GM23248 (cell line): ENCODE results near the gene BFSP1. TPM values are rescaled to one million over a fixed set of nuclear protein-coding genes. Genes with fewer than 3 reads are reported as not detected.

Source experiments
- DNase-seq: peaks from one replicate; pipeline ENCODE4 v3.0.0-alpha.2; 2015
- H2AFZ ChIP-seq: fragments of 200-600 bp; sonication (generic); 2 replicates; pipeline ENCODE4 v1.6.1; 2016; ENCODE audit warnings: antibody characterized with exemption
- H3F3A ChIP-seq: fragments of 200-600 bp; sonication (generic); 2 replicates; pipeline ENCODE4 v1.6.1; 2016; ENCODE audit warnings: mild to moderate bottlenecking, antibody characterized with exemption, mixed run types; ENCODE audit not compliant: insufficient read depth
- H3K27ac ChIP-seq: fragments of 200-600 bp; sonication (generic); 2 replicates; pipeline ENCODE4 v1.5.1; 2016; ENCODE audit warnings: mild to moderate bottlenecking
- H3K27me3 ChIP-seq: fragments of 200-600 bp; sonication (generic); replicated peaks from 2 replicates; pipeline ENCODE4 v1.6.1; 2016; ENCODE audit warnings: mild to moderate bottlenecking; ENCODE audit not compliant: insufficient read depth
- H3K36me3 ChIP-seq: fragments of 200-600 bp; sonication (generic); 2 replicates; pipeline ENCODE4 v1.6.1; 2016; ENCODE audit warnings: low read depth, mild to moderate bottlenecking
- H3K4me1 ChIP-seq: fragments of 200-600 bp; sonication (generic); 2 replicates; pipeline ENCODE4 v1.6.1; 2016; ENCODE audit warnings: mild to moderate bottlenecking; ENCODE audit not compliant: insufficient read depth
- H3K4me2 ChIP-seq: fragments of 200-600 bp; sonication (generic); one replicate; pipeline ENCODE4 v1.6.1; 2016; ENCODE audit warnings: mild to moderate bottlenecking; ENCODE audit not compliant: unreplicated experiment
- H3K4me3 ChIP-seq: fragments of 200-600 bp; sonication (generic); 2 replicates; pipeline ENCODE4 v1.5.1; 2016; ENCODE audit warnings: mild to moderate bottlenecking
- H3K79me2 ChIP-seq: fragments of 200-600 bp; sonication (generic); 2 replicates; pipeline ENCODE4 v1.6.1; 2016; ENCODE audit warnings: mild to moderate bottlenecking; ENCODE audit not compliant: insufficient read depth
- H3K9ac ChIP-seq: fragments of 200-600 bp; sonication (generic); 2 replicates; pipeline ENCODE4 v1.6.1; 2016; ENCODE audit warnings: mild to moderate bottlenecking
- H3K9me2 ChIP-seq: fragments of 200-600 bp; sonication (generic); 2 replicates; pipeline ENCODE4 v1.6.1; 2016; ENCODE audit warnings: mixed run types, mild to moderate bottlenecking, moderate library complexity; ENCODE audit not compliant: insufficient read depth
- H3K9me3 ChIP-seq: fragments of 200-600 bp; sonication (generic); one replicate; pipeline ENCODE4 v1.6.1; 2017; ENCODE audit warnings: low read depth
- H4K20me1 ChIP-seq: fragments of 200-600 bp; sonication (generic); 2 replicates; pipeline ENCODE4 v1.6.0; 2016; ENCODE audit not compliant: insufficient read depth
- EZH2 ChIP-seq: fragments of 200-600 bp; sonication (generic); IDR thresholded peaks from 2 replicates; pipeline ENCODE4 v1.6.1; 2018; ENCODE audit warnings: antibody characterized with exemption, mild to moderate bottlenecking; ENCODE audit not compliant: insufficient read depth, poor library complexity, severe bottlenecking
- EZH2phosphoT487 ChIP-seq: fragments of 200-600 bp; sonication (generic); IDR thresholded peaks from 2 replicates; pipeline ENCODE4 v1.6.1; 2018; ENCODE audit warnings: antibody characterized with exemption, moderate library complexity, mild to moderate bottlenecking, low read depth; ENCODE audit not compliant: insufficient read depth
- WGBS, 2 experiments: methylation state at CpG; one replicate each; pipeline ENCODE4 v1.1.6; 2015 to 2017; ENCODE audit warnings: low lambda C conversion rate in 2 of 2, low coverage in 1 of 2; ENCODE audit errors: missing lambda C conversion rate in 2 of 2; 5-methylcytosine and 5-hydroxymethylcytosine counted together
- in situ Hi-C: fragments of 300-500 bp; cut with MboI; formaldehyde crosslinking; loops from 2 replicates; pipeline ENCODE4 v1.15.0; 2020
- polyA plus RNA-seq: library from polyadenylated mRNA; unstranded; fragments of >200 nt; fragmentation: Nextera tagmentation; extraction: Ambion mirVana; gene quantifications from 2 replicates; pipeline ENCODE4 v1.2.1, GENCODE V29; 2016
- total RNA-seq: library from RNA; depleted of rRNA; stranded (reverse); fragments of >200 nt; shearing (Covaris generic); gene quantifications from 2 replicates; pipeline ENCODE4 v1.2.3, GENCODE V29; 2014

Gene BFSP1
- total and polyA plus RNA-seq, 2 experiments from 2014 or later, result 0.28 to 0.32 TPM

- Histone ChIP-seq H4K20me1 (peaks cover 27% of the 10 kb centered on the region), H3K4me2 (no peak overlapping the region)
- TF ChIP-seq EZH2 (no peak), EZH2phosphoT487 (no peak)
These were observed 42.3 kb upstream of the BFSP1 start for GRCh38 chr20:17573463-17573862.

GRCh38 chr20:17572034-17572638 lies 41.0 kb upstream of the BFSP1 start:
- in situ Hi-C loops, result no loop called here
- peaks cover 71% of the 10 kb centered on the region for H3K79me2 ChIP-seq
- no peak overlapping the region for H2AFZ ChIP-seq
- peak overlapping the region; percentile 98 for H3K9ac ChIP-seq
- 35 to 37% methylated on average over 7 of the region's 7 CpGs for WGBS, 2 experiments
- no peak for DNase-seq
- H4K20me1 ChIP-seq, result peaks cover 21% of the 10 kb centered on the region; the same call in 1 of the 2 replicates
- H3K36me3 ChIP-seq, result no peaks in the 10 kb centered on the region
- H3K27me3 ChIP-seq, result no peaks in the 10 kb centered on the region
- peak overlapping the region; percentile 95 for H3K4me3 ChIP-seq
- H3K27ac ChIP-seq, result no peak overlapping the region; the same call in 1 of the 2 replicates
- TF ChIP-seq EZH2 (no peak), EZH2phosphoT487 (no peak)
- H3K4me2 ChIP-seq, result peak overlapping the region; percentile 98
- H3K4me1 ChIP-seq, result peaks cover 23% of the 10 kb centered on the region
- H3K9me3 ChIP-seq, result no peaks in the 10 kb centered on the region
- H3F3A ChIP-seq, result peaks cover 20% of the 10 kb centered on the region; the same call in 1 of the 2 replicates
- H3K9me2 ChIP-seq, result no peaks in the 10 kb centered on the region

More at GRCh38 chr20:17573463-17573862, 42.3 kb upstream of the BFSP1 start:
- Histone ChIP-seq H3K36me3 (no peaks in the 10 kb centered on the region), H2AFZ (no peak overlapping the region), H3K9me3 (no peaks in the 10 kb centered on the region), H3K27me3 (no peaks in the 10 kb centered on the region), H3K4me1 (peaks cover 23% of the 10 kb centered on the region), H3K9me2 (no peaks in the 10 kb centered on the region), H3F3A (peaks cover 20% of the 10 kb centered on the region; the same call in 1 of the 2 replicates), H3K27ac (no peak overlapping the region), H3K4me3 (peak overlapping the region; percentile 95; the same call in 1 of the 2 replicates), H3K79me2 (peaks cover 85% of the 10 kb centered on the region), H3K9ac (no peak overlapping the region)
- DNase-seq, result no peak
- in situ Hi-C loops, result no loop called here
- WGBS, 2 experiments, result 76% methylated on average over 3 of the region's 3 CpGs

DNA sequence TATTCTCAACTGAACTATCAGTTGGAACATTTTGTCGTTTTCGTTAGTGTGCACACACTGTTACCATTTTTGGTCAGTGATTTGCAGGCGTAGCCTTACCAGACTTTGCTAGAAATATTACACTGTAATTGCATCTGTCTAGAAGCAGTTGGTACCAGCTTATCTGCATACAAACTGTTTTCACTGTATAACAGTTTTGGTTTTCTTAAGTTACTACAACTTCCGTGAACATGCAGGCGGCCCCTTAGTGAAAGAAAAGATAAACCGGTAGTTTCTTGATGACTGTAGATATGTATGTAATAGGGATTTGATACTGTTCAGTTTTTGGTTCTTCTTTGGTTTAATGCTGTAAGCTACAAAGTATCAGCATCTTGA lies 40.0 kb upstream of the BFSP1 start:
- in situ Hi-C loops, result no loop called here
- H3K27ac ChIP-seq, result peak overlapping the region; percentile 93
- WGBS, 2 experiments, result 1 to 2% methylated on average over 6 of the region's 6 CpGs

DNA sequence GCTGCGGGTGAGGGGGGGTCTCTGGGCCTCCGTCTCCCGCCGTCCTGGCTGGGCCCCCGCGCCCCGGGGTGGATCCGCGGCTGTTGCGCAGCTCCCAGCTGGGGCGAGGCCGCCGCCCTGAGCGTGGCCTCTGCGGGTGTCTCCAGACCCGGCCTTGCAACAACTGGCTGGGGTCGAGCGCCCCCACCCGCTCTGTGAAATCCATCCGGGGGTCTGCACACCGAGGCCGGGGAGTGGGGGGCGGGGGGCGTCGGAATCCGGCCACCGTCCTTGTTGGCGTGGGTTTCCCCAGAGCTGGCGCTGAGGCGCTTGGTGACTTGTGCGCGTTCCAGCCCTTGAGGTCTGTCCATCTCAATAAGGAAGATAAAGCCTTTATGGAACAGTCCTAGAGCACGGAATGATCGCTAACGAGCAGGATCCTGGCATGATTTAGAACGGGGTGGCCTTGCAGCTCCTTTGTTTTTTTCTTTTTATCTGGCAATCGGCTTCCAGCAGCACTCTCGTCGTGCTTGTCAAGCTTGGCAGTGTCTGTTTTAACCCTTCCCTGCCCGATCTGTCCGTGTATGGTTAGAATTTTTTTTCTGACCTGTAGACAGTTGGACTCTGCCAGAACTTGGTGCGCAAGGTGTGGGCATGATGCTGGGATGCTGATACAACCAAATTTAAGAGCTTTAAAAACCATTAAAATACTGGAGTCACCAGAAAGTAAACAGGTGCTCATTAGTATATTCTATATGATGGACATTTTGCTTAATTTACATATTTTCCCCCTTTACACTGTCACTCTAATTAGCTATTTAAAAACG lies 39.4 kb upstream of the BFSP1 start:
- Histone ChIP-seq H3K4me3 (peak overlapping the region; percentile 95), H3K36me3 (no peaks in the 10 kb centered on the region), H3K79me2 (peaks cover 56% of the 10 kb centered on the region), H3K27me3 (no peaks in the 10 kb centered on the region), H3F3A (peaks cover 20% of the 10 kb centered on the region; the same call in 1 of the 2 replicates), H3K4me1 (peaks cover 25% of the 10 kb centered on the region), H3K9me2 (no peaks in the 10 kb centered on the region), H3K9ac (peak overlapping the region; percentile 98), H3K27ac (peak overlapping the region; percentile 93), H3K9me3 (no peaks in the 10 kb centered on the region), H4K20me1 (peaks cover 21% of the 10 kb centered on the region; the same call in 1 of the 2 replicates), H2AFZ (peak overlapping the region; percentile 35), H3K4me2 (peak overlapping the region; percentile 98)
- in situ Hi-C loops, result no loop called here
- 2 to 4% methylated on average over 27 to 43 of the region's 43 CpGs for WGBS, 2 experiments
- DNase-seq, result peak; percentile 73
- TF ChIP-seq EZH2 (no peak), EZH2phosphoT487 (no peak)

More for the DNA sequence above, 40.0 kb upstream of the BFSP1 start:
- peak; percentile 40 for DNase-seq
- H3K9ac ChIP-seq, result peak overlapping the region; percentile 98
- H3K27me3 ChIP-seq, result no peaks in the 10 kb centered on the region
- no peak for TF ChIP-seq EZH2
- no peak for TF ChIP-seq EZH2phosphoT487
- no peaks in the 10 kb centered on the region for H3K9me3 ChIP-seq
- peaks cover 61% of the 10 kb centered on the region for H3K79me2 ChIP-seq
- peaks cover 23% of the 10 kb centered on the region for H3K4me1 ChIP-seq
- H3K4me2 ChIP-seq, result peak overlapping the region; percentile 98
- H4K20me1 ChIP-seq, result peaks cover 21% of the 10 kb centered on the region; the same call in 1 of the 2 replicates
- H3K4me3 ChIP-seq, result peak overlapping the region; percentile 95
- no peak overlapping the region for H2AFZ ChIP-seq
- no peaks in the 10 kb centered on the region for H3K9me2 ChIP-seq
- H3K36me3 ChIP-seq, result no peaks in the 10 kb centered on the region
- H3F3A ChIP-seq, result peaks cover 20% of the 10 kb centered on the region; the same call in 1 of the 2 replicates
